Activated CD8-positive, alpha-beta memory T cell treated with anti-CD3 and anti-CD28 coated beads, Interleukin-2, amount 50 U/mL, for 24 hours (primary cell): Measurements from ENCODE around the gene ARRB1.
"Not testable (repeated sequence)": the region's sequence is repeated elsewhere in the genome, so short reads cannot be mapped to it uniquely, and the experiment has no call there.

ENCODE experiments used
- DNase-seq: peaks from one replicate; pipeline ENCODE4 v3.0.0-alpha.2; 2020; ENCODE audit errors: extremely low read depth

Gene ARRB1

GRCh38 chr11:75274716-75275115 is 76.7 kb downstream of the ARRB1 start:
- DNase-seq, result not testable (repeated sequence)

DNA sequence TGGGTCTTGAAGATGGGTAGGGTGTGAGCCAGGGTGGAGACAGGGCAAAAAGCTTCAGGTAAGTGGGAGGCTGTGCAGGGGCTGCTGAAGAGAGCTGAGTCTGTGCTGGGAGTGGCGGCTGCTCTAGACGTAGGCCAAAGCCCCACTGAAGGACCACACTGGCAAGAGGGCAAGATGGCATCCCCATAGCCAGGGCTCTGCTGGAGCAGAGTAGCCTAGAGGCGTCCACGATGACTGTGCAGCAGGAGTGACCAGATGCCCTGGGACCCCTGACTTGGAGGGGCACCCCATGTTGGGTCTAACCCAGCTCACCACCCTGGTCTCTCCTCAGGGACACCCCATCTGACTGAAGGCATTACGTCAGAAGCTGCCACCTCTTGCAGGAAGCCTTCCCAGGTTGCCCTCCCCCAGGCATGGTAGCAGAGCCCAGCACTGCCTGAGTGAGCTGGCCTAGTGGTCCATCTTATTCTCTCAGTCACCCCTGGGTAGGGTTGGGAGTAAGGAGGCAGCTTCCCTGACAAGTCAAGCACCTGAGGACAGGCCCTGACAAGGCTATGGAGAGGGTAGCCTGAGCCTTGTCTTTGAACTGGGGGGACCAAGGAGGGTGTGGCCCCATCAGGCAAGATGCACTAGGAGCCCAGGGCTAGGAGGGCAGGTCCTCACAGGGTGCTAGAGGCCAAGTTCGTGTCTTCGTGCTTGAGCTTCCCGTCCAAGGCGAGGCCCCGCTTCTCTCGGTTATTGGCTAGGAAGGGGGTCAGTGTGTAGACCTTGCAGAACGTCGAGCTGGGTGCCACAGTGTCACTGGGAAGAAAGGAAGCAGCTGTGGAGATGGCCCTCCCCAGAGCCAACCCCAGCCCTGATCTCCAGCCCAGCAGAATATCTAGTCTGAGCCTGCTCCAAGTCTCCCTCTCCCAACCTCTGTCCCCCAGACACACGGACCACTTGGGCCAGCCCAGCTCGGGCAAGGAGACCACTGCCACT is 77.8 kb downstream of the ARRB1 start:
- no peak for DNase-seq

DNA sequence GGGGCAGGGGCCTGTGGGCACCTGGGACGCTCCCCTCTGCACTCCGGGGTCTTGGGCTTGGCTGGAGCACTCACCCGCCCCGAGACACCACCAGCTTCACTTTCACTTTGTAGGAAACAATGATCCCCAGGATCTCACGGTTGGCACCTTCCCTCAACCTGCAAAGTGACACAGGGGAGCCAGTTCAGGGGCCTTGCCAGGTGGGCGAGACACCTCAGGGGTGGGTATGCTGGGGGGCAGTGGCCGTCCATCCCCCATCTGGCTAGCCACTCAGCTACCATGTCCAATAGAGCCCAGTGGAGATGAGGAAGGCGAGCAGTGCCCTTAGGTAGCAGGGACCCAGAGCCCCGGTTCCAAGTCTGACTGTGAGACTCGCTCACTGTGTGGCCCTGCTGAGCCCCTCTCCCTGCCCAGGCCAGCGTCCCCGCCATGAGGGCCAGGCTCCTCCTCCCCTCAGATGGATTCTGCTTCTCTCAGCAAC is 78.6 kb downstream of the ARRB1 start:
- no peak for DNase-seq

DNA sequence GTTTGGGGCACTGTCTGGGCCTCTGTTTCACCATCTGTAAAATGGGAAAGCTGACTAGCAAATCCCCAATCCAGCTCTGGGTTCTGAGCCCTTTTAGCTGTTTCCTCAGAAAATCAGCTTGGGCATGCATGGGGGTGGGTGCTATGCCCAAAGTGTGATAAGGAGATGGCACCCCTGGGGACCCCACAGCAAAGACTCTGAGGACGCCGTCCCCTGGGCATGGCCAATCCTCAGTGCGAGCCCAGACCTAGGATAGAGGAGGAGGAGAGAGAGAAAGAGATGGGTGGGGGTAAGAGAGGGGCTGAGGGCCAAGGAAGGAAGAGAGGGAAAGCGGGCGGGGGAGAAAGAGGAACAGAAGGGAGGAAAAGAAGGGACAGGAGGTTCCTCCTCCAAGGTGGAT is 79.1 kb downstream of the ARRB1 start:
- no peak for DNase-seq

GRCh38 chr11:75271730-75272129 is 79.7 kb downstream of the ARRB1 start:
- no peak for DNase-seq

DNA sequence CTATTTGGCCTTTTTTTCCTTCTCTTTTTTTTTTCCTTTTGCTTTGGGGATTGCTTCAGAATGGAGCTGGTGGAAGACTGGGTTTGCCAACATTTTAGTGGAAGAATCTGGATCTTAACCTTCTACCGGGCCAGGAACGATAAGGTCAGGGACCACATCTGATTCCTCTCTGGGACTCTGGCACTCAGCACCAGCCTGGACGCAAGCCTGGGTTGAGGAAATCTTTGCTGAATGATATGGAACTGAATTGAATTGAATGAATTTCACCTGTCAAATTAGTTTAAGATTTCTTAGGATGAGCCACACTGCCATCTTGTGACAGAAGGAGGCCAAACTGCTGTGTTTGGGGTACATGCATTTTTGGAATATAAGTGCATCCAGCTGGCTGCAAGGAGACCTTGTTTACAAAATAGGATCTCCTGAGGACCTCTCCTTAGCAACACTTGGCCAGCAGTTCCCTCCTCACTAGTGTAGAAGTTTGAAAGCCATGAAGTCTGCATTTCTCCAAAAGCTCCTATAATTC is 80.5 kb downstream of the ARRB1 start:
- DNase-seq, result no peak

GRCh38 chr11:75269896-75270295 is 81.6 kb downstream of the ARRB1 start:
- no peak for DNase-seq

DNA sequence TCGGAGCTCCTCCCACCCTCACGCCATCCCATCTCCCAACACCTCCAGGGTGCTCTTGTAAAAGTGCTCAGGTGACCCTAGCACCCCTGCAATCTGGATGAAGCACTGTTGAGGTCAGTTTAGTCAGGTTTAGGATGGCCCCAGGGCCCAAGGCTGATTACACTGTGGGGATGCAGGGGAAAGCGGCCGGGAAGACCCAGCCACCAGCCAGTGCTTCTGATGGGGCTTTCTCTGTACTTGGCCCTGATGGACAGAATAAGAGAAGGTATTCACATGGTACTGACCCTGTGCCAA is 82.1 kb downstream of the ARRB1 start:
- DNase-seq, result no peak

DNA sequence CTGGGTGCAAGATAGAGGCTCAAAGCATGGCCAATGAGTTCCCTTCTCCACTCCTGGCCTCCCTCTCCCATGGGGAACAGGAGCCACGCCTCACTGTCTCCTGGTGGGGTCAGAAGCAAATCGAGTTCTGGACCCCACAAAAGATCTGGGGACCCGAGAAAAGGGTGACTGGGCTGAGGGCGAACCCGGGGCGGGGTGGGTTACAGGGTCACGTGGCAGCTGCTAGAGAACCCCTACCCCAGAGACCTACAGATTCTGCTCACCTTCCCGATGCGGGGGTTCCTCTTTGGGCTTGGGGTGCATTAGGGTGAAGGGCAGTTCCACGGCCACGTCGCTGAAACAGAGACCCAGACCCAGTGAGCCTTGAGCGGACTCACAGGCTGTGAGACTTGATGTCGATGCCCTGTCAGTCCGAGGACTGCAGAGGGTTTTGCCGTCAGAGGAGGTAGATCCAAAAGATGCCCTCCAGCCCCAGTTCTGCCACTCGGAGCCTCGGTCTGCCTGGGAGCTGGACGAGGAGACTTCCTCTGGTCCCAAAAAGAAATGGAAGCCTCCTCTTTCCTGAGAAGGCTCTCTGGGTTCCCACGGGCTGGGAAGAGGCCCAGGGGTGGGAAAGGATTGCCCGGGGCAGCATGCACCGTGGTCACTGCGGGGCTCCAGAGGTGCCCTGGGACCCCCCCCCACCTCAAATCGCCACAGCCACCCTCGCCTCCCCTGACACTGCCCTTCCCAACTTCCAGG is 82.7 kb downstream of the ARRB1 start:
- no peak for DNase-seq

DNA sequence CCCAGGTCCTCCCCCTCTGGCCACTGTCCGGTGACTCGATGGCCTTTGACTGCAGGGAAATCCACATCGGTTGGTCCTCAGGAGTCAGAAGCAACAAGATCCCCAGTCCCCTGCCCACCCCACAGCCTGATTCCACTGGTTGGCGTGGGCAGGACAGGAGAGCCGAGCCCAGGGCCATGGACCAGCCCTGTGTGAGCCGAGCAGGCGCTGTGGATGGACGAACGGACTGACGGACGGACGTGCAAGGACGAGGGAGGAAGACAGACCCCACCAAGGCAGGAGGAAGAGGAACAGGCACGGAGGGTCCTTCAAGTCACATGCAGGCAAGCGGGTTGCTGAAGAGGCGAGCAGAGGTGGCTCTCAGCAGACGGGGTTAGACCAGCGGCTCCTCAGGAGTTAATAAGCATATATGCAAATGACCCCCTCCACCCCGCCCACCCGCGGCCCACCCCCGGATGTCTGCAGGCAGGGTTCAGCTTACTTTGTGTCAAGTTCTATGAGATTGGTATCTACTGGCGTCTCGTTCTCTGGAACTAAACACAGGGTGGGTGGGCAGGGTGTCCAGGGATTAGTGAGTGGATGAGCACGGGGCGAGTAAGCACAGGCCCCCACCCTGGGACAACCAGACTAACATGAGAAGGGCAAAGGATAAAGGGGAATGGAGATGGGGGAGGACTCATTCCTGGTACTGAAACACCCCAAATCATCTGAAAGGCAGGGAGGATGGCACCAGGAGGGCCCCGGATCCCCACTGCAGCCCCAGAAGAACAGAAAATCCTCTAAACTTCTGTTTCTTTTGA is 84.1 kb downstream of the ARRB1 start:
- no peak for DNase-seq

DNA sequence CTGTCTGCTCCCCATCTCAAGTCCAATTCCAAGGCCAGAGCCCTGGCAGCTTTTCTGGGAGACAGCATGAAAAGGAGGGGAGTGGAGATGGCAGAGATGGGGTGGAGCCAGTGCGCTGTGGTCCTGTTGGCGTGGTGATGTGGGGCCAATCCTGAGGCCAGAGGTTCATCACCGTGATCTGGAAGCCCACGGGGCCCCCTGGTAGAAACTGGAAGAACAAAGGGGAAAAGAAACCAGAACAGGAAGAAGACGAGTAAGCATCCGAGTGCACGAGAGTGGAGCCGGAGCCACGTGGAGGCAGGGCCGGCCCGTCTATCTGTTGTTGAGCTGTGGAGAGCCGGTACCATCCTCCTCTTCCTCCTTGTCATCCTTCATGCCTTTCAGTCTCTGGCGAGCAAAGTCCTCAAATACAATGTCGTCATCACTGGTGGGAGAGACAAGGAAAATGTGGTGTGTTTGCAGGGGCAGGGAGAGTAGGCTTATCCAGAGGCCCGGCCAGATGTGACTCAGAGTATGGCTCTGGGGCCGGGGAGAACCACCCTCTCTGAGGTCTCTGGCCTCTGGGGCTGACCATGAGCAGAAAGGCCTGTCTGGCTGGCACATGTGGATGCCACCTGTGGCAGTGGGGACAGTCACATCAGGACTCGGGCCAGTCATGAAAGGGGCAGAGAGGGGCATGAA is 85.5 kb downstream of the ARRB1 start:
- no peak for DNase-seq

- DNase-seq, result no peak
Observed at GRCh38 chr11:75264971-75265370, 86.5 kb downstream of the ARRB1 start.

GRCh38 chr11:75264356-75264755 is 87.1 kb downstream of the ARRB1 start:
- DNase-seq, result no peak

GRCh38 chr11:75263944-75264349 is 87.5 kb downstream of the ARRB1 start:
- no peak for DNase-seq

DNA sequence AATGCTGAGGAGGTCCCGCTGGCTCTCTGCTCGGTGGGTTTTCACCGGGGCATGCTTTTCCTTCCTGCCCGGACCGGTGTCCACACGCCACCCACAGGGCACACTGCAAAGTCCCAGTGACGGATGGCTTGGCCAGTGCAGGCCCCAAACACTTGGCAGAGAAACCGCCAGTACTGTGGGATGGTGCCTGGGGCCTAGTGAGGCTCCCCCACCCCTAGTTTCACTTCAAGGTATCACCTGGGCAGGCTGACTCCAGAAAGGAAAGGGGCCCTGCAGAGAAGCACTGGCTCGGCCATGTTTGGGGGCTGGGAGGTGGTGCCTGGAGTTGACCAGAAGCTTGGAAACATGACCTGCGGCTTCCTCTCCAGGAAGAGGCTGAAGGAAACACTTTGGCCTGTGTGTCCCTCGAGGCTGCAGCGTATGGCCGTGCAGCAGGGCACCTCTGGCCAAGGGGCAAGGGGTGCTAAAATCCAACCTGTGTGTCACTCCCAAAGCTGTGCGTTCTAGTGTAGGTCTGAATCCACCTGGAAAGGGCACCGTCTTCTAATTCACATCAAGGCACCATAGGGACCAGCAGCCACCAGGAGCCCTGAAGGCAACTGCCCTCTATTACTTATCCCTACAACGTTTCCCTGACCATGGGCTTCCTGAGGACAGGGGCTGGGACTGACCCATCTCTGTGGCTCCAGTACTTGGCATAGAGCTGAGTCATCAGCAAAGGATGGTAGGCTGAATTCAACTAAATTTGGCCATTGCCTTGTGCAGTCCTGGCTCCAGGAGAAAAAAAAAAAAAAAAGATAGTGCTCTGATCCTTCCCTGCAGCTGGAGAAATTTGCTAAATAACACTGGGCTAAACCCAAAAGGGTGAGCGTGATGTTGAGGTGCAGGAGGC is 88.3 kb downstream of the ARRB1 start:
- no peak for DNase-seq

DNA sequence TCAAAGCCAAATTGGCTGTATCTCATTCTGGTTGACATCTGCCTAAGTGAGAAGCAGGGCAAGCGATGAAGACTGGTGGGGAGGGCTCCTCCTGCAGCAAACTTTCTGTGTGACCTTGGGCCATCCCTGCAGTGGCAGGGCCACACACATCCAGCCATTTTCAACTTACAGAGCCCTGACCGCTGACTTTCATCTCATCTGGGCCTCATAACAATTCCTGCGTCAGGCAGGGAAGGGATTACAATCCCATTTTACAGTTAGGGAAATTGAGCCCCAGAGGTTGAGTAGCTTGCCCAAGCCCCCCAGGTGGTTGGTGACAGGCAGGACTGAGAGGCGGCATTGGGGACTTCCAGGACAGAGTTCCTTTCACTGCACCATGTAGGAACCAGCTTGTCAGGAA is 89.0 kb downstream of the ARRB1 start:
- DNase-seq, result no peak

- DNase-seq, result no peak
Observed at GRCh38 chr11:75261902-75262361, 89.5 kb downstream of the ARRB1 start.

- no peak for DNase-seq
Observed at GRCh38 chr11:75260396-75261170, 90.9 kb downstream of the ARRB1 start.

DNA sequence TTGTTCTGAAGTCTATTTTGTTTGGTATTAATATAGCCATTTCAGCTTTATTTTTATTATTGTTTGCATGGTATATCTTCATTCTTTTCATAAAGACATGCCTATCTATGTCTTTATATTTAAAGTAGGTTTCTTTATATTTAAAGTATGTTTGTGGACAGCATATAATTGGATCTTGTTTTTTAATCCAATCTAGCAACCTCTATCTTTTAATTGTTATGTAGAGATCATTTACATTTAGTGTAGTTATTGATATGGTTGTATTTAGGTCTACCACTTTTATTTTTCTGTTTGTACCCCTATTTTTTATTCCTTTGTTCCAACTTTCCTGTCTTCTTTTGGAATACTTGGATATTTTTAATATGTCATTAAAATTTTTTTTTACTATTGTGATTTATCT is 97.1 kb downstream of the ARRB1 start:
- DNase-seq, result no peak
